ENCODE results near the gene ZPR1.
"Not testable (repeated sequence)": the region's sequence is repeated elsewhere in the genome, so short reads cannot be mapped to it uniquely, and the experiment has no call there.

Gene ZPR1

DNA sequence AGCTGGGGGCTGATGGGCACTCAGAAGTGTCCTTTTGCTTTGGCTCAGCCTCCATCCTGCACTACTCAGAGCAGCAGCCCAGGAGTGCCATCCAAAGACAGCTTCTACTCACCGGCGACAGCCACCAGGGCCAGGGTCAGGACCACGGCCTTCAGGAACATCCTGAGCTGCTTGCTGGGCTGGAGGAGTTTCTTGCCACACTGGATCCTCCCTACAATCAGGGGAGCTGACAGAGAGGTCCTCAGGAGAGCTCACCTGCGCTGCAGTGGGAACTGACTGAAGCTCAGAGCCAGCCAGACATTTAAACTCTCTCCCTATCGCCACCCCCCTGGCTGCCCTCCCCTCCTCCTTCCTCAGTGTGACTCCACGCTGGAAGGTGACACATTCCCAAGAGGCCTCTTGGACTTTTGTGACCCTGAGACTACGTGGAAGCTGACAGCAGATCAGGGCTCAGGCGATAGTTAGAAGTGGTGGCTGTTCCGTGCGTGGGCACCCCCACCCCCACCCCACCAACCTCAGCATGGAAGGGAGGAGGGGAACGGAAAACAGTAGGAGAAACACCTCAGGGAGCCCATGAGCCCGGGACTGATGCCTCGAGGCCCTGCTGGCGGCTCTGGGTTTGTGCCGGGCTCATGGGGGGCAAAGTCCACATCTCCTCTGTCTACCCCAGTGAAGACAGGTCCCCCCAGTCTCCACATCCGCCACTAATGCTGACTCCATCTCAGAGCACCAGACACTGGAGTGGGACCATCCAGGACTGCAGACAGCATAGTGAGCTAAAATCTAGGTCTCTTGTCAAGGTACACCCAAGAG, 35.4 kb upstream of the ZPR1 start, which contains the start of gene APOA4:
Gene APOA4 (minus strand): TSS at position 274 of the 813 bp plus-strand sequence. CDS start 113 bp downstream, at position 161.
- no peak for DNase-seq

GRCh38 chr11:116822575-116822974, 34.8 kb upstream of the ZPR1 start:
- DNase-seq, result no peak

DNA sequence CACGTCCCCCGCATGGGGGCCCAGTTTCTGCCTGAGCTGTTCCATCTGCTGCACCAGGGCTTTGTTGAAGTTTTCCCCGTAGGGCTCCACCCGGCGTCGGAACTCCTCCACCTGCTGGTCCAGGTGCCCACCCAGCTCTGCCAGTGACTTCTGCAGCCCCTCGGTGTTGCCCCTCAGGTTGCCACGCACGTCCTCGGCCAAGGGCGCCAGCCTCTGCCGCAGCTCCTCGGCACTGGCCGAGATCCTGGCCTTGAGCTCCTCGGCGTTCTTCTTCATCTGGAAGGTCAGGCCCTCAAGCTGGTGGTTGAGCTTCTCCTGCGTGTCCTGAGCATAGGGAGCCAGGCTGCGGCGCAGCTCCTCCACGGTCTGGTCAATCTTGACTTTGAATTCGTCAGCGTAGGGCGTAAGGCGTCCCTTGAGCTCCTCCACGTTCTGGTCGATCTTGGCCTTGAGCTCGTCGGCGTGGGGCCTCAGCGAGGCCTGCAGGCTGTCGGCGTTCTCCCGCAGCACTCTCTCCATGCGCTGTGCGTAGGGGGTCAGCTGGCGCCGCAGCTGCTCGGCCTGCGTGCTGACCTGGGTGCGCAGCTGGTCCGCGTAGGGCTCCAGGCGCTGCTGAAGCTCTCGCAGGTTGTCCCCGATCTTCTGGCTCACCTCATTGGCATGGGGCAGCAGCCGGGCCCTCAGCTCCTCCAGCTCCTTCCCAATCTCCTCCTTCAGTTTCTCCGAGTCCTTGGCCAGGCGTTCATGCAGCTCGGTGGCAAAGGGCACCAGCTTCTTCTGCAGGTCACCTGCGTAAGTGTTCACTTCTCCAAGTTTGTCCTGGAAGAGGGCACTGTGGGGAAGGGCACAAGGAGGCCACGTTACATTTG, 33.5 kb upstream of the ZPR1 start:
- DNase-seq, result no peak

- no peak for DNase-seq
These were observed 31.2 kb upstream of the ZPR1 start for GRCh38 chr11:116819049-116819448.

DNA sequence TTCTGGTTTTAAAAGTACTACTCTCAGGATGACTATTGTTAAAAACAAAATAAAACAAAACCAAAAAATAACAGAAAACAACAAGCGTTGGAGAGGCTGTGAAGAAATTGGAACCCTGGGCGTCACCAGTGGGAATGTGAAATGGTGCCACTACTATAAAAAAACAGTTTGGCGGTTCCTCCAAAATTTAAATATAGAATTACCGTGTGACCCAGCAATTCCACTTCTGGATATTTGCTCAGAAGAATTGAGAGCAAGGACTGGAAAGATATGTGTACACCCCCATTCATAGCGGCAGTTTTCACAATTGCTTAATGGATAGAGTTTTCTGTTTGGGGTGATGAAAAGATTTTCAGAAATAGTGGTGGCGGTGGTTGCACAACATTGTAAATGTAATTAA, 26.7 kb upstream of the ZPR1 start:
- DNase-seq, result no peak

- DNase-seq, result no peak
These were observed 26.1 kb upstream of the ZPR1 start for GRCh38 chr11:116813781-116814471.

DNA sequence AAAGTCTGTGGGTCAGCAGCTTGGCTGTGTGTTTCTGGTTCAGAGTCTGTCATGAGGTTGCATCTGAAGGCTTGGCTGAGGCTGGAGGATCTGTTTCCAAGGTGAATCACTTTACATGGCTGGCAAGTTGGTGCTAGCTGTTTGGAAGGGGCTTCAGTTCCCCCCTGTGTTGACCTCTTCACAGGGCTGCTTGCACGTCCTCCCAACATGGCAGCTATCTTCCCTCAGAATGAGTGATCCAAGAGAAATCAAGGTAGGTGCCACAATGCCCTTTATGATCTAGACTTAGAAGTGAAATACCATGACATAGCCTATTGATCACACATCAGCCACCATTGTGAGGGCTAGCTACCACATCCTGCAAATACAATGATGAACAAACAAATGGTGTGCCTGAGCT, 25.3 kb upstream of the ZPR1 start:
- no peak for DNase-seq

- no peak for DNase-seq
These were observed 24.3 kb upstream of the ZPR1 start for GRCh38 chr11:116812109-116812508.

GRCh38 chr11:116811194-116811593, 23.4 kb upstream of the ZPR1 start:
- DNase-seq, result no peak

DNA sequence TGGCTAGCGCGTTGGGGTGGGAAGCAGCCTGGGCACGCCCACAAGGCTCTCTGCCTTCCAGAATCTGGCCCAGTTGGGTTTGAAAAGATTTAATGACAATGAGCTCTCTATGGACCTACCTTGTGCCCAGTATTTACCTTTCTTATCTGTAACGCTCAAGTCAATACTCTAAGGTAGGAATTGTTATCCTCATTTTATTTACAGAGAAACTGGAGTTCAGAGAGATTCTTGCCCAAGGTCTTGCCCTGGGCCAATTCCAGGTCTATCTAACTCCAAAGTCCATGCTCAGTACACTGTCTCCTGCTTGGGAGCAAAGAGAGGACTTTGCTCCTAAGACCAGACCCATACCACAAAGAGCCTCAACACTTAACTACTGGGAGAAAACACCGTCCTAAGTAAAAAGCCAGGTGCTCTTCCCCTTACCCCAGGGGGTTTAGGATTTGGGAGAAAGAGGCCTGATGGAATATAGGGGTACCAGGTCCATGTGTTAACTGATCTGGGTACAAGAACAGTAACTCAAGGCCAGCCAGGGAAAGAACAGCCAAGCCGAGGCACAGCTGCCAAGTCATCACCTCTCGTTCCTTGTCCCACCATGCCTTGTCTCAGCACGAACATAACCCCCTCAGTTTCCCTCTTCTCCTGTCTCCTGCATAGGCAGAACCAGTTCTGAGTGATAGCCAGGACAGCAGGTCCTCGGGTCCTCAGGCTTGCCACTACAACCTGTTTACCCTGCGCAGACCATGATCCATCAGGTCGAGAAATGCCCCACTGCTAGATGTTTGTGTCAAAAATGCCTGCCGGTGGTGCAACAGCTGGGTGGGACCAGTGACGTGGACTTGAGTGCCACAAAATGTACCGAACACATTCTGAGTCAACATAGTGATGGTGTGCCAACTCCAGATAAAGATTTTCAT, 20.7 kb upstream of the ZPR1 start:
- DNase-seq, result no peak

- DNase-seq, result no peak
These were observed 19.9 kb upstream of the ZPR1 start for GRCh38 chr11:116807601-116808261.

DNA sequence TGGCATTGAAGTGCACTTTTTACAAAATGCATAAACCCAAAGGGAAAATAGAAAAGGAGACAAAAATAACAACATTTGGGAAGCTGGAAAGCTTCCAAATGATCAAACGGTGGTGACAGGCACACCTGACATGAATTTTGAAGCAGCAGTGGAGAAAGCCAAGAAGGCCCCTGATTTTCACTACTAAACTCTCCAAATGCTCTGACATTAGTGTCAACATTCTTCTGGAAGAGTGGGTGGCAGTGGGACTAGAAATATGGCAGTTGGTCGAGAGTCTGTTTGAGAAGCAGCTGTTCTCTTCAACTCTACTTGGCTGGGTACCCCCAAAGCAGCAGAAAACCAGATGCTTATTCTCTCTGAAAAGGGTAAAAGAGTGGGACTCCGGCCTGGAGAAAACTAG, 16.2 kb upstream of the ZPR1 start:
- no peak for DNase-seq

DNA sequence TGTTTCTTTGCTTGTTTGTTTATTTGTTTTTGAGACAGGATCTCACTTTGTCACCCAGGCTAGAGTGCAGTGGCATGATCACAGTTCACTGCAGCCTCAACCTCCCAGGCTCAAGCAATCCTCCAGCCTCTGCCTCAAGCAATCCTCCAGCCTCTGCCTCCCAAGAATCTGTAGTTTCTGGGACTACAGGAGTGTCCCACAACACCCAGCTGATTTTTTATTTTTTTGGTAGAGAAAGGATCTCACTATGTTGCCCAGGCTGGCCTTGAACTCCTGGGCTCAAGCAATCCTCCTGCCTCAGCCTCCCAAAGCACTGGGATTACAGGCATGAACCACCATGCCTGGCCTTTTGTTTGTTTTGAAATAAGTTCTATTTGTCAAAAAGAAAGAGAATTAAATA, 13.8 kb upstream of the ZPR1 start:
- DNase-seq, result not testable (repeated sequence)

DNA sequence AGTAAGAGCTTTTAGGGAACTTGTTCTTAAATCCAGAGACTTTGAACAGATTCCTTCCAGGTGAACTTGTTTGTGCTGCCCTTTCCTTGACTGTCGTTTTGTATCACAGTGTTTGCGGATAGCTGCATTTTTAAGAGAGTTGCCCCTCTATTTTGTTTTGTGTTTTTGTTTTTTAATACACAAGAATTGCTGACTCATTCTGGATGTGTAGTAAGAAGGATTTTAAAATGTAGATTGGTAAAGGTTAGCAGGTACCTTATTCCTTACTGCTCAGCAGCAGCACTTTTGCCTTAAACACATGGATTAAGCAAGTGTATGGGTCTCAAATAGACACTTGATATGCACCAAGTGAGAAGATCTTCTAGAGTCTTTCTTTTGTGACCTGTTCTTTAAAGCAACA, 12.8 kb upstream of the ZPR1 start:
- DNase-seq, result no peak

DNA sequence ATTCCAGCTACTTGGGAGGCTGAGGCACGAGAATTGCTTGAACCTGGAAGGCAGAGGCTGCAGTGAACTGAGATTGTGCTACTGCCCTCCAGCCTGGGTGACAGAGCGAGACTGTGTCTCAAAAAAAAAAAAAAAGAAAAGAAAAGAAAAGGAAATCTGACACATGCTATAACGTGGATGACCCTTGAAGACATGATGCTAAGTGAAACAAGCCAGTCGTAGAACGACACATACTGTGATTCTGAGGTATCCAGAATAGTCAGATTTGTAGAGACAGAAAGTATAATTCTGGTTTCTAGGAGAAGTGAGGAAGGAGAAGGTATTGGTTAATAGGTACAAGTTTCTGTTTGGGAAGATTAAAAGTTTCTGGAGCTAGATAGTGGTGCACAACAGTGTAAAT, 10.5 kb upstream of the ZPR1 start:
- no peak for DNase-seq

- no peak for DNase-seq
These were observed 10.0 kb upstream of the ZPR1 start for GRCh38 chr11:116797816-116798215.

DNA sequence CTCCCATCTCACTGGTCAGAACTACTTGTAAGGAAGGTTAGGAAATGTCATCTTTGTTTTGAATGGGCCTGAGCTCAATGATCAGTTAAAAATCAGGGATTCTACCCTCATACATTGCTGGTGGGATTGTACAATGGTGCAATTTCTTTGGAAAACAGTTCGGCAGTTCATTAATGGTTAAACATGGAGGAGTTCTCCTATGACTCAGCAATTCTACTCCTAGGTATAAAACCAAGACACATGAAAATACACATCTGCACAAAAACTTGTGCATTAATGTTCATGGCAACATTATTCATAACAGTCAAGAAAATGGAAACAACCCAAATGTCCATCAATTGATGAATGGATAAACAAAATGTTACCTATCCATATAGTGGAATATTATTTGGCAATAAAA, 8.7 kb upstream of the ZPR1 start:
- DNase-seq, result no peak

GRCh38 chr11:116794851-116795250, 7.0 kb upstream of the ZPR1 start:
- no peak for DNase-seq

DNA sequence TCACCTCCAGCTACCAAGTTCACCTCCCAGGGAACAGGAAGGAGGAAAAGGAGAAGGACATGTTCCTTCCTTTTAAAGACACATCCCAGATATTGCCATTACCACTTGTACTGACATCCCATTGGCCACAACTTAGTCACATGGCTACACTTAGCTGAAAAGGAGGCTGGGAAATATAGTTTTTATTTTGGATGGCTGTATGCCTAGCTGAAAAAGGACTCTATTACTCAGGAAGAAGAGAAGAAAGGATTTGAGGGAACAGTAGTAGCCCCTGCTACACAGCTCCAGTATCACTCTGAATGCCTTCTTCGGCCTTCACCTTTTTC, 5.9 kb upstream of the ZPR1 start:
- DNase-seq, result no peak

DNA sequence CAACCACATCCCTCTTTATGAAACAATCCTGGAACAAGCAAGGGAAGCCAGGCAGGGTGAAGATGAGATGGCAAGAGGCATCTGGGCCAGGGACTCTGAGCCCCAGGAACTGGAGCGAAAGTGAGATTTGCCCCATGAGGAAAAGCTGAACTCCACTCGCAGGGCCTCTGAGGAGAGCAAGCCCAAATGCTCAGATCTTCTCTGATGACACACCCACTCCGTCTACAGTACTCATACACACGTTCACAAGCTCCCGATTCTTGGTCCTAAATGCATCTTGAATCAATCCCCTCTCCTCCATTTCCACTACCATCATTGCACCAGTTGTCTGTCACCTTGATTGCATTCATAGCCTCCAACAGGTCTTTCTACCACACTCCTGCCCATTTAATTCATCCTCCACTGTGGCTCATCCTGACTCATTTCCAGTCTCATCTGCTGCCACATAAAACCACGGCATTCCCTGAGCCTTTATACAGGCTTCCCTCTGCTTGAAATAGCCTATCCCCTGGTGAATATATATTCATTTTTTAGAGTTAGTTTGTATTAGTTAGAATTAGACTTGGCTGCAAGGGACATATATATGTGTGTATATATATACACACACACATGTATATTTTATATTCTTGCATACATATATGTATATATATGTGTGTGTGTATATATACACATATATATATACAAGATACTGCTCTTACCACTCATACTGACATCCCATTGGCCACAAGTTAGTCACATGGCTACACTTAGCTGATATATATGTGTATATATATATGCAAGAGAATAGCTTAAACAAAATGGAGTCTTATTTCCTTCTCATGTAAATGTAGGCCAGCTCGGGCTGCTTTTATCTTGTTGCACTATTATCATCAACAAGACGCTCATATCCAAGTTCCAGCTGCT, 5.3 kb upstream of the ZPR1 start:
- DNase-seq, result no peak
